CD14-positive monocyte (primary cell): ENCODE results near the gene SYS1. TPM values are rescaled to one million over a fixed set of nuclear protein-coding genes. Genes with fewer than 3 reads are reported as not detected.

Source experiments
- DNase-seq, 3 donors: peaks; one replicate each; pipeline ENCODE4 v3.0.0-alpha.2; 2011 to 2022
- H2AFZ ChIP-seq: 2 replicates; pipeline ENCODE4 v1.6.0; 2012; ENCODE audit warnings: mild to moderate bottlenecking, low read depth, low read length, inconsistent platforms; ENCODE audit not compliant: insufficient read depth, poor library complexity, severe bottlenecking
- H3K27ac ChIP-seq, 2 donors: 1 replicate in 1 of 2; 2 replicates in 1 of 2; pipeline ENCODE4 v1.5.1; 2012 to 2013; ENCODE audit warnings: low read length in 2 of 2, control low read depth in 1 of 2, inconsistent platforms in 1 of 2, low read depth in 1 of 2, mild to moderate bottlenecking in 1 of 2
- H3K27me3 ChIP-seq, 2 donors: one replicate each; pipeline versions ENCODE4 v1.6.0 to v1.6.1; 2011 to 2013; ENCODE audit warnings: low read length in 2 of 2; ENCODE audit not compliant: control insufficient read depth in 2 of 2, insufficient read depth in 2 of 2
- H3K36me3 ChIP-seq, 2 donors: replicated peaks in 1 of 2; 1 replicate in 1 of 2; 2 replicates in 1 of 2; pipeline versions ENCODE4 v1.5.1 to v1.6.1; 2012 to 2013; ENCODE audit warnings: low read length in 2 of 2, control low read depth in 1 of 2, inconsistent platforms in 1 of 2, mild to moderate bottlenecking in 1 of 2; ENCODE audit not compliant: insufficient read depth in 2 of 2, control insufficient read depth in 1 of 2
- H3K4me1 ChIP-seq, 2 donors: 1 replicate in 1 of 2; 2 replicates in 1 of 2; pipeline versions ENCODE4 v1.5.1 to v1.6.1; 2012 to 2013; ENCODE audit warnings: low read length in 2 of 2, control low read depth in 1 of 2, inconsistent platforms in 1 of 2, mild to moderate bottlenecking in 1 of 2, moderate library complexity in 1 of 2; ENCODE audit not compliant: insufficient read depth in 2 of 2, control insufficient read depth in 1 of 2
- H3K4me2 ChIP-seq: replicated peaks from 2 replicates; pipeline ENCODE3; 2012; ENCODE audit warnings: low read length, moderate library complexity, mild to moderate bottlenecking; ENCODE audit not compliant: poor library complexity, severe bottlenecking; ENCODE audit errors: extremely low read depth
- H3K4me3 ChIP-seq, 3 experiments: fragments of 200-600 bp in 1 of 3; sonication (generic) in 1 of 3; replicated peaks in 1 of 3; 1 replicate in 2 of 3; 2 replicates in 1 of 3; pipeline ENCODE4 v1.5.1; 2011 to 2013; ENCODE audit warnings: low read length in 3 of 3, mild to moderate bottlenecking in 3 of 3, control low read depth in 2 of 3, low read depth in 2 of 3, inconsistent platforms in 1 of 3, moderate library complexity in 1 of 3
- H3K79me2 ChIP-seq: 2 replicates; pipeline ENCODE4 v1.6.0; 2012; ENCODE audit warnings: mild to moderate bottlenecking, control low read depth, inconsistent platforms, low read length, moderate library complexity; ENCODE audit not compliant: insufficient read depth
- H3K9ac ChIP-seq: 2 replicates; pipeline ENCODE4 v1.6.0; 2017; ENCODE audit warnings: low read length, mild to moderate bottlenecking; ENCODE audit not compliant: insufficient read depth, poor library complexity, severe bottlenecking
- H3K9me3 ChIP-seq, 2 donors: replicated peaks in 1 of 2; 1 replicate in 1 of 2; 2 replicates in 1 of 2; pipeline versions ENCODE4 v1.5.1 to v1.6.1; 2012 to 2013; ENCODE audit warnings: low read length in 2 of 2, control low read depth in 1 of 2; ENCODE audit not compliant: control insufficient read depth in 1 of 2, insufficient read depth in 1 of 2
- H4K20me1 ChIP-seq: 2 replicates; pipeline ENCODE4 v1.6.0; 2012; ENCODE audit warnings: mild to moderate bottlenecking, low read length, control low read depth, moderate library complexity; ENCODE audit not compliant: insufficient read depth
- H3K27ac Mint-ChIP-seq, 7 donors: one replicate each; pipeline ENCODE4 v1.8.0; 2020; ENCODE audit warnings: mild to moderate bottlenecking in 7 of 7, mixed read lengths in 7 of 7, moderate library complexity in 6 of 7, inconsistent platforms in 2 of 7
- H3K27me3 Mint-ChIP-seq, 3 donors: one replicate each; pipeline ENCODE4 v1.8.0; 2021 to 2022; ENCODE audit warnings: low read depth in 3 of 3, mild to moderate bottlenecking in 3 of 3, mixed read lengths in 3 of 3, moderate library complexity in 3 of 3, inconsistent platforms in 1 of 3
- H3K36me3 Mint-ChIP-seq, 2 donors: one replicate each; pipeline ENCODE4 v1.8.0; 2020; ENCODE audit warnings: mixed read lengths in 2 of 2, inconsistent platforms in 1 of 2, mild to moderate bottlenecking in 1 of 2
- H3K4me1 Mint-ChIP-seq: one replicate; pipeline ENCODE4 v1.8.0; 2020; ENCODE audit warnings: mild to moderate bottlenecking, mixed read lengths
- H3K4me3 Mint-ChIP-seq, 2 donors: one replicate each; pipeline ENCODE4 v1.8.0; 2020; ENCODE audit warnings: mild to moderate bottlenecking in 2 of 2, mixed read lengths in 2 of 2, moderate library complexity in 1 of 2
- H3K9me3 Mint-ChIP-seq, 7 donors: one replicate each; pipeline ENCODE4 v1.8.0; 2020 to 2022; ENCODE audit warnings: mixed read lengths in 7 of 7, mild to moderate bottlenecking in 6 of 7, moderate library complexity in 6 of 7, inconsistent platforms in 2 of 7
- WGBS: methylation state at CpG from one replicate; pipeline ENCODE4 v1.1.5; 2013; ENCODE audit warnings: missing lambda C conversion rate; ENCODE audit not compliant: insufficient coverage; 5-methylcytosine and 5-hydroxymethylcytosine counted together
- intact Hi-C, 2 donors: fragments of 100-400 bp; cut with micrococcal nuclease; formaldehyde crosslinking; loops; one replicate each; pipeline versions ENCODE4 v1.15.0 to v1.15.1; 2023
- polyA plus RNA-seq, 3 donors: library from polyadenylated mRNA; depleted of rRNA in 1 of 3; unstranded in 2 of 3; stranded (reverse) in 1 of 3; fragments of 300-500 nt in 2 of 3; fragments of >200 nt in 1 of 3; fragmentation: Illumina TruSeq in 2 of 3; gene quantifications; 1 replicate in 2 of 3; 2 replicates in 1 of 3; pipeline ENCODE4 v1.2.3, GENCODE V29; 2012 to 2021
- TF ChIP-seq, protein P1 (sequence below): fragments of 200-600 bp; IDR thresholded peaks from one replicate; pipeline ENCODE4 v1.8.0; 2022; ENCODE audit warnings: antibody characterized with exemption, mild to moderate bottlenecking

Gene SYS1
- polyA plus RNA-seq, 3 donors, result 16.8 to 23.1 (median 22.1) TPM

DNA sequence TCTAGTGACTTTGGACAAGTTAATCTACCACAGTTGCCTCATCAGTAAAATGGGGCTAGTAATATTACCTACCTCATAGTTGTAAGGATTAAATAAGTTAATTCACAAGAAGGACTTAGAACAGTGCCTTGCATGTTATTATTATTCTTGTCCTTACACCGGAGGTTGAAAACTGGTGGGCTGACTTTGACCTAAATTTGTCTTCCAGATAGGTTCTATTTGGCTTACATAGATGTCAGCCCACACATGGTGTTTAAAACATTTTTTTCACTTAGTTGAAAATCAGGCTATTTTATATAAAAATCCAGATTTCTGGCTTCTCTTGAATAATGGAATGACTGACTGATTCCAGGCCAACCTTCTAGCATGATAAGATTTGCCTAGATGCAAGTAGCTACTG, 3.2 kb downstream of the SYS1 start:
- H3K4me3 ChIP-seq, result no peak overlapping the region
- peaks cover 45 to 55% of the 10 kb centered on the region in 2 donors for H3K4me1 ChIP-seq
- Mint-ChIP-seq H3K36me3 (peaks cover 38 to 42% of the 10 kb centered on the region in 2 donors), H3K4me1 (peaks cover 56% of the 10 kb centered on the region), H3K27ac (no peak overlapping the region), H3K4me3 (no peak overlapping the region), H3K9me3 (peaks cover 0 to 2% (median 0%) of the 10 kb centered on the region in 7 donors), H3K27me3 (no peaks in the 10 kb centered on the region)
- H4K20me1 ChIP-seq, result peaks cover 49% of the 10 kb centered on the region
- no CpG with 5 or more reads among the region's 1 CpG for WGBS
- no peak overlapping the region for H3K4me2 ChIP-seq
- no peaks in the 10 kb centered on the region for H3K27me3 ChIP-seq
- peaks cover 23 to 30% of the 10 kb centered on the region in 2 donors for H3K36me3 ChIP-seq
- H3K9me3 ChIP-seq, result no peaks in the 10 kb centered on the region
- intact Hi-C loops, result loop anchor here in 1 of 2 donors (5.0 kb wide), 1 partner anchor 51 kb away; the partner anchor contains the start of gene PIGT
- TF ChIP-seq, protein P1, sequence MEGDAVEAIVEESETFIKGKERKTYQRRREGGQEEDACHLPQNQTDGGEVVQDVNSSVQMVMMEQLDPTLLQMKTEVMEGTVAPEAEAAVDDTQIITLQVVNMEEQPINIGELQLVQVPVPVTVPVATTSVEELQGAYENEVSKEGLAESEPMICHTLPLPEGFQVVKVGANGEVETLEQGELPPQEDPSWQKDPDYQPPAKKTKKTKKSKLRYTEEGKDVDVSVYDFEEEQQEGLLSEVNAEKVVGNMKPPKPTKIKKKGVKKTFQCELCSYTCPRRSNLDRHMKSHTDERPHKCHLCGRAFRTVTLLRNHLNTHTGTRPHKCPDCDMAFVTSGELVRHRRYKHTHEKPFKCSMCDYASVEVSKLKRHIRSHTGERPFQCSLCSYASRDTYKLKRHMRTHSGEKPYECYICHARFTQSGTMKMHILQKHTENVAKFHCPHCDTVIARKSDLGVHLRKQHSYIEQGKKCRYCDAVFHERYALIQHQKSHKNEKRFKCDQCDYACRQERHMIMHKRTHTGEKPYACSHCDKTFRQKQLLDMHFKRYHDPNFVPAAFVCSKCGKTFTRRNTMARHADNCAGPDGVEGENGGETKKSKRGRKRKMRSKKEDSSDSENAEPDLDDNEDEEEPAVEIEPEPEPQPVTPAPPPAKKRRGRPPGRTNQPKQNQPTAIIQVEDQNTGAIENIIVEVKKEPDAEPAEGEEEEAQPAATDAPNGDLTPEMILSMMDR, result no peak
- H3K9ac ChIP-seq, result no peak overlapping the region
- DNase-seq, result no peak
- H3K27ac ChIP-seq, result no peak overlapping the region
- no peak overlapping the region for H2AFZ ChIP-seq
- peaks cover 20% of the 10 kb centered on the region for H3K79me2 ChIP-seq

DNA sequence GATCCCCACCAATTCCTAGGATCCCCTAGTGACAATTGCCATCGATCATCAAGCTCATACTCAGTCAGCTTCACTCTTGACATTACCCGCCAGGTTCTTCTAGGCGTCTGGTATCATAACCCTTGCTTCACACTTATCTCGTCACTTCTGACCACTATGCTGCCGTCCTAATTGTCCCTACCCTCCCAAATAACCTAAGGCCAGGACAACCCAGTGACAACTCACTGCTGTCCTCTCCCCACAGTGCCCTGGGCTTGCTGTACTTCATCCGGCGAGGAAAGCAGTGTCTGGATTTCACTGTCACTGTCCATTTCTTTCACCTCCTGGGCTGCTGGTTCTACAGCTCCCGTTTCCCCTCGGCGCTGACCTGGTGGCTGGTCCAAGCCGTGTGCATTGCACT, 3.7 kb downstream of the SYS1 start:
- Mint-ChIP-seq H3K9me3 (peaks cover 0 to 2% (median 0%) of the 10 kb centered on the region in 7 donors), H3K4me1 (peaks cover 51% of the 10 kb centered on the region), H3K4me3 (no peak overlapping the region), H3K27me3 (no peaks in the 10 kb centered on the region), H3K36me3 (peaks cover 42 to 46% of the 10 kb centered on the region in 2 donors), H3K27ac (peak overlapping the region in 1 of 7 donors; percentile 41)
- Histone ChIP-seq H3K4me3 (no peak overlapping the region), H3K9ac (no peak overlapping the region), H3K27me3 (no peaks in the 10 kb centered on the region), H2AFZ (no peak overlapping the region), H3K4me2 (no peak overlapping the region), H3K4me1 (peaks cover 41 to 50% of the 10 kb centered on the region in 2 donors), H4K20me1 (peaks cover 49% of the 10 kb centered on the region), H3K79me2 (peaks cover 20% of the 10 kb centered on the region), H3K27ac (no peak overlapping the region), H3K9me3 (no peaks in the 10 kb centered on the region), H3K36me3 (peaks cover 23 to 30% of the 10 kb centered on the region in 2 donors)
- 93% methylated on average over 11 of the region's 11 CpGs for WGBS
- DNase-seq, result no peak
- TF ChIP-seq, protein P1, result no peak
- intact Hi-C loops, result loop anchor here in 1 of 2 donors (5.0 kb wide), 1 partner anchor 51 kb away; the partner anchor contains the start of gene PIGT
